BE2C (cell line): ENCODE data around the gene GPANK1.
A peak's percentile ranks its signal among the peaks of the same experiment; 100 is the strongest.

Source experiments
- DNase-seq: peaks from one replicate; pipeline ENCODE4 v3.0.0-alpha.2; 2020
- H3K27me3 ChIP-seq: fragments of 250-450 bp; sonication (Bioruptor Pico); 2 replicates; pipeline ENCODE4 v1.5.1; 2020; ENCODE audit warnings: mild to moderate bottlenecking
- H3K36me3 ChIP-seq: fragments of 250-450 bp; sonication (Bioruptor Pico); 2 replicates; pipeline ENCODE4 v1.5.1; 2020; ENCODE audit warnings: mild to moderate bottlenecking
- H3K4me1 ChIP-seq: fragments of 250-450 bp; sonication (Bioruptor Pico); 2 replicates; pipeline ENCODE4 v1.5.1; 2020
- H3K4me3 ChIP-seq: 2 replicates; pipeline ENCODE4 v1.5.1; 2011; ENCODE audit warnings: low read depth, low read length
- H3K9me3 ChIP-seq: fragments of 250-450 bp; sonication (Bioruptor Pico); 2 replicates; pipeline ENCODE4 v1.5.1; 2020
- TF ChIP-seq, protein P1 (sequence below): IDR thresholded peaks from 2 replicates; pipeline ENCODE4 v1.5.1; 2012; ENCODE audit warnings: mild to moderate bottlenecking, low read depth, low read length

The GPANK1 gene

DNA sequence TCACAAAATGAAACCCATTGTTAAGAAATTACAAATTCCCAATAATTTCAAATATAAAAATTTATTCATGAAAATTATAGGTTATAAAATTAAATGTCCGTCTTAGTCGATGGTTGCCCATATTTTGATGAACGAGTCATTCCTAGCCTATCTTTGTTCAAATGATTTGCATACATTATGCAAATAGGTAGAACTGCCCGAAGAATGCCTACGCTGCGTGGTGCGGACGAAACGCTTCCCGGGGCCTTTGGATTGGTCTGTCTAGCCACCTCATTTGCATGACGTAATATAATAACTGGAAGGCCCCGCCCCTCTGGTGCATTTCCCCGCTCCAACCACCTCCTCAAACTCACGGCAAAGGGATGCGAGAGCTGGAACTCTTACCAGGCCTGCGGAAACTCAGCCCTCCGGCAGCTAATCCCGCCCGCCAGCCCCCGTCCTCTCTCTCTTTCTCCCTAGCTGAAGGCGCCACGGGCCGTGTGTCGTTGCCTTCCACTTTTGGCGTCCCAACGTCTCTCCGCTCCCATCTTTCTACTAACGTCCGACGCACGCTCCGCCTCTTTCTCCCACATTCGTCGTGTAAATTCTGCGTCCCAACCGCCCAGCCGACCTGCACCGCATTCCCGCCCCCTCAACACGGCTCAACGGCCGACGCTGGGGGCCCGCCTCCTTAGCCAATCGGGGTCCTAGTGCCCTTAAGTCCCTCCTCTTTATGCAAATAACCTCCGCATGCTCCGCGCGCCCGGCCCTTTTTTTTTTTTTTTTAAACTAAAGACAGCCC lies 44.8 kb downstream of the GPANK1 start:
- H3K36me3 ChIP-seq: peaks cover 32% of the 10 kb centered on the region
- H3K4me3 ChIP-seq: peak overlapping the region; percentile 70
- TF ChIP-seq, protein P1, sequence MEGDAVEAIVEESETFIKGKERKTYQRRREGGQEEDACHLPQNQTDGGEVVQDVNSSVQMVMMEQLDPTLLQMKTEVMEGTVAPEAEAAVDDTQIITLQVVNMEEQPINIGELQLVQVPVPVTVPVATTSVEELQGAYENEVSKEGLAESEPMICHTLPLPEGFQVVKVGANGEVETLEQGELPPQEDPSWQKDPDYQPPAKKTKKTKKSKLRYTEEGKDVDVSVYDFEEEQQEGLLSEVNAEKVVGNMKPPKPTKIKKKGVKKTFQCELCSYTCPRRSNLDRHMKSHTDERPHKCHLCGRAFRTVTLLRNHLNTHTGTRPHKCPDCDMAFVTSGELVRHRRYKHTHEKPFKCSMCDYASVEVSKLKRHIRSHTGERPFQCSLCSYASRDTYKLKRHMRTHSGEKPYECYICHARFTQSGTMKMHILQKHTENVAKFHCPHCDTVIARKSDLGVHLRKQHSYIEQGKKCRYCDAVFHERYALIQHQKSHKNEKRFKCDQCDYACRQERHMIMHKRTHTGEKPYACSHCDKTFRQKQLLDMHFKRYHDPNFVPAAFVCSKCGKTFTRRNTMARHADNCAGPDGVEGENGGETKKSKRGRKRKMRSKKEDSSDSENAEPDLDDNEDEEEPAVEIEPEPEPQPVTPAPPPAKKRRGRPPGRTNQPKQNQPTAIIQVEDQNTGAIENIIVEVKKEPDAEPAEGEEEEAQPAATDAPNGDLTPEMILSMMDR: no peak
- no peaks in the 10 kb centered on the region for H3K4me1 ChIP-seq
- H3K9me3 ChIP-seq: no peaks in the 10 kb centered on the region
- no peaks in the 10 kb centered on the region for H3K27me3 ChIP-seq
- DNase-seq: peak; percentile 97

DNA sequence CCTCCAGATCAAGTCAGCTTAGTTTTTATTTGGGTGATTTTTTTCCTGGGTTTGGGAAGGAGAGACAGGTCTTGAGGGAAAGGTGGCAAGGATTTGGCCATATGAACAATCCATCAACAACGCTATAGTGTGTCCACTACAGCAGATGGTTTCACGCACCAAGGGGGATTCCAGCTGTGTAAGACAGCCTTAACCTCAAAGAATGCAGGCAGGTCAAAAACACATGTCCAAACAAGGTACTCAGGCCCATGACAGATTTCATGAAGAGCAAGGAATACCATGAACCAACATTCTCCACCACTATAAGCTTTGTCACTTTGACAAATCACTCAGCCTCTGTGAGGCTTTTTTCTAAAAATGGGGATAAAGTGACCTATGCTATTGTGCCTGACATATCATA lies 47.8 kb downstream of the GPANK1 start:
- DNase-seq: no peak
- no peak overlapping the region for H3K4me3 ChIP-seq
- no peaks in the 10 kb centered on the region for H3K4me1 ChIP-seq
- H3K27me3 ChIP-seq: no peaks in the 10 kb centered on the region
- TF ChIP-seq, protein P1: no peak
- H3K36me3 ChIP-seq: peaks cover 5% of the 10 kb centered on the region; the same call in 1 of the 2 replicates
- no peaks in the 10 kb centered on the region for H3K9me3 ChIP-seq

DNA sequence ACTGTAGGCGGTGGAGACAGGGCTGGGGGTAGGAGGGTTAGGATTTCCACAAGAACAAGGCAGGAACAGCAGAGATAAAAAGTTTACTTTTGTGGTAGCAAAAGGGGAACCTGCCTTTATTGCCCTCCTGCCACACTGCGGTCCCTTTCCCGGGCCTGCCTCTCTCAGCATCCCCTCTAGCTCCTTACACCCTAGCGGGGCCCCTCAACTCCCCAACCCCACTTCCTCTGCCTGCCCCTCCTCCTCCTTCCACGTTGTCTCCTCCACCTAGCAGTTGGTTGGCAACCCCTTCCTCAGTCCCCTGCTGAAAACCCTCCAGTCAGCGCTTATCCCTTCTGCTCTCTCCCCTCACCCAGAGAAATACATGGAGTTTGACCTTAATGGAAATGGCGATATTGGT lies 49.0 kb downstream of the GPANK1 start:
- Histone ChIP-seq H3K27me3 (no peaks in the 10 kb centered on the region), H3K36me3 (no peaks in the 10 kb centered on the region), H3K4me3 (no peak overlapping the region), H3K4me1 (no peaks in the 10 kb centered on the region), H3K9me3 (no peaks in the 10 kb centered on the region)
- DNase-seq: no peak
- TF ChIP-seq, protein P1: no peak

DNA sequence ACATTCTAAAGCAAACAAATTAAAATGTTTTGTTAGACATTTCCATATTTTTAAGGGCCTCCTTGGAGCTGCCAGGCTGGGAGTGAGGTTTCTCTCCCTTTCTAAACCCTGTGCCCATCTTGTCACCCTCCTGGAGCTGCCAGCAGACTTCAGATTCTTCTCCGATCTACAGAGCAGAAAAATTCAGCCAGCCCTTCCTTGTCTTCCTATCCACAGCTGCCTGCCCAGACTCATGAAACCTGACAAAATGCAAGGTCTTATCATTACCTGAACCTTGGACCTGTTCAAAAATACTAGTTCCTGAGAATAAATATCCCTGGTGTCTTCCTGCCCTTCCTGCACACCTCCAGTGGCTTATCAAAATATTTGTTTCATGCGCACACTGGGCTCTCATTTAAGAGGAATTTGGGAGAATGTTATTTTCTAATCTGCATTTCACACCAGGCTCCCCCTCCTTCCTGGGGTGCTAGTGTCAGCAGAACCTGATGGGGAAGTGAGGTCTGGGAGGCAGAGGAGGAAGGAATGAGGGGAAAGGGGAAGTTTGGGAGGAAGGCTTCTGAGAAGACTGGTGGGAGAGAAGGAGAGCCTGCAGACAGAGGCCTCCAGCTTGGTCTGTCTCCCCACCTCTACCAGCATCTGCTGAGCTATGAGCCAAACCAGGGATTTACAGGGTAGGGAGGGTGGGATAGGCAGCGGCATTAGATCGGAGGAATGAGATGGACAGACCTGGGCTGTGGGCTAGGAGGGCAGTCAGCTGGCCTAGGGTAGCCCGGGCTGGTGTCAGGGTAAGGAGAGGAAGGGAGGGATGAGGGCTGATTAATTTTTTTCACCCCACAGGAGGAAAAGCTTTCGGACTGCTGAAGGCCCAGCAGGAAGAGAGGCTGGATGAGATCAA lies 49.9 kb downstream of the GPANK1 start, which contains the start of gene AIF1:
Gene AIF1 (plus strand): TSS at position 551 of the 895 bp plus-strand sequence. CDS start 96 bp downstream, at position 647.
- no peak within 1 kb of the TSS for H3K4me3 ChIP-seq
- H3K9me3 ChIP-seq: no peaks in the 10 kb centered on the region
- H3K27me3 ChIP-seq: no peaks in the 10 kb centered on the region
- no peak for DNase-seq
- peaks cover 6% of the 10 kb centered on the region for H3K4me1 ChIP-seq
- H3K36me3 ChIP-seq: no peaks in the 10 kb centered on the region
- TF ChIP-seq, protein P1: no peak

DNA sequence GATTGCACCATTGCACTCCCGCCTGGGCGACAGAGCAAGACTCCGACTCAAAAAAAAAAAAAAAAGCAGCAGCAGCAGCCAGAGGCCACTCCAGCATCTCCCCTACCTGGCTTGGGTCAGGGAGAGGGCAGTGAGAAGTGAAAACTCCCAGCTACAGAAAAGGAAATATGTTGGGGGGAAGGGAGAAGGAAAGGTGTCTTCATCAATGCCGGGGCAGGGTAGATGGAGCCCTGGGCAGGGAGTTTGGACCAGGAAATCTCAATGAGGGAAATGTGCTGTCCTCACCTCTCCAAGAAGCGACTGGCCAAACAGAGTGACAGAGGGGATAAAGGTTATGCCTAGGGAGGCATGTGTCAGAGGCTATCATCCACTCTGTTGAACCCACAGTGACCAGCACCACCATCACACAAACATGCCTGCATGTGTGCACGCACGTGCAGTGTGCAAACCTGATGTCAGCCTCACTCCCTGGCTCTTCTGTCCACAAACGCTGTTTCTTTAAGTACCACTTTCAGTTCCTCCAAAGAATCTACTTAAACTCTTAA lies 50.6 kb downstream of the GPANK1 start:
- Histone ChIP-seq H3K4me3 (no peak overlapping the region), H3K36me3 (no peaks in the 10 kb centered on the region), H3K4me1 (peaks cover 11% of the 10 kb centered on the region), H3K27me3 (no peaks in the 10 kb centered on the region), H3K9me3 (no peaks in the 10 kb centered on the region)
- TF ChIP-seq, protein P1: no peak
- DNase-seq: no peak
